WTC11 (cell line): ENCODE data around the gene CLPTM1. TPM values are rescaled to one million over a fixed set of nuclear protein-coding genes. Genes with fewer than 3 reads are reported as not detected.

Experiments used
- ATAC-seq: fragments of 200-7000 bp; cut with Tn5 transposase; 2 replicates; pipeline ENCODE4 v1.10.0; 2021; ENCODE audit warnings: mild to moderate bottlenecking, moderate library complexity
- CTCF ChIA-PET: fragments of 300-600 bp; sonication (Branson Sonifier 250); formaldehyde crosslinking; loops from one replicate; lab custom pipeline; 2021; ENCODE audit warnings: antibody characterized with exemption; lab: Charles Lee
- POLR2A ChIA-PET: fragments of 350-600 bp; sonication (Branson Sonifier 250); formaldehyde crosslinking; loops from one replicate; lab custom pipeline; 2021; ENCODE audit warnings: antibody characterized with exemption; lab: Charles Lee
- DNase-seq: peaks from one replicate; pipeline ENCODE4 v3.0.0; 2021; ENCODE audit warnings: low spot score
- H3K27ac Mint-ChIP-seq: 2 replicates; pipeline ENCODE4 v1.8.0; 2021; ENCODE audit warnings: mixed read lengths
- H3K27me3 Mint-ChIP-seq: 2 replicates; pipeline ENCODE4 v1.8.0; 2021; ENCODE audit warnings: low read depth, mild to moderate bottlenecking, moderate library complexity, mixed read lengths
- H3K36me3 Mint-ChIP-seq: 2 replicates; pipeline ENCODE4 v1.8.0; 2021; ENCODE audit warnings: mixed read lengths
- H3K4me1 Mint-ChIP-seq: 2 replicates; pipeline ENCODE4 v1.8.0; 2022; ENCODE audit warnings: mixed read lengths
- H3K4me3 Mint-ChIP-seq: 2 replicates; pipeline ENCODE4 v1.8.0; 2021; ENCODE audit warnings: mild to moderate bottlenecking, moderate library complexity, mixed read lengths
- H3K9me3 Mint-ChIP-seq: 2 replicates; pipeline ENCODE4 v1.8.0; 2021; ENCODE audit warnings: mixed read lengths
- CREM ChIP-seq: sonication (generic); formaldehyde crosslinking; IDR thresholded peaks from 2 replicates; pipeline ENCODE4 v1.8.1; 2022; ENCODE audit warnings: mild to moderate bottlenecking, missing genetic modification reagents, moderate library complexity
- E2F4 ChIP-seq: sonication (generic); formaldehyde crosslinking; IDR thresholded peaks from 2 replicates; pipeline ENCODE4 v1.8.1; 2022; ENCODE audit warnings: low read depth, mild to moderate bottlenecking, moderate library complexity, missing genetic modification reagents, borderline replicate concordance
- E2F5 ChIP-seq: sonication (generic); formaldehyde crosslinking; IDR thresholded peaks from 2 replicates; pipeline ENCODE4 v1.8.1; 2022; ENCODE audit warnings: mild to moderate bottlenecking, moderate library complexity, missing genetic modification reagents
- EMX1 ChIP-seq: fragments of 250-450 bp; sonication (Bioruptor Pico); IDR thresholded peaks from 2 replicates; pipeline ENCODE4 v1.8.0; 2021; ENCODE audit warnings: mild to moderate bottlenecking
- FOXP4 ChIP-seq: sonication (generic); formaldehyde crosslinking; IDR thresholded peaks from 2 replicates; pipeline ENCODE4 v1.8.0; 2022; ENCODE audit warnings: mild to moderate bottlenecking, missing genetic modification reagents
- GABPB1 ChIP-seq: sonication (generic); formaldehyde crosslinking; IDR thresholded peaks from 2 replicates; pipeline ENCODE4 v1.8.1; 2023; ENCODE audit warnings: mild to moderate bottlenecking, missing genetic modification reagents
- GTF2I ChIP-seq: fragments of 250-450 bp; sonication (Bioruptor Pico); conservative IDR thresholded peaks from 2 replicates; pipeline ENCODE4 v1.4.0; 2021; ENCODE audit warnings: mild to moderate bottlenecking
- JUN ChIP-seq: sonication (generic); formaldehyde crosslinking; IDR thresholded peaks from 2 replicates; pipeline ENCODE4 v1.8.0; 2023; ENCODE audit warnings: mild to moderate bottlenecking, missing genetic modification reagents
- MYBL2 ChIP-seq: sonication (generic); formaldehyde crosslinking; IDR thresholded peaks from 2 replicates; pipeline ENCODE4 v1.8.1; 2023; ENCODE audit warnings: mild to moderate bottlenecking, moderate library complexity, missing genetic modification reagents
- OVOL2 ChIP-seq: fragments of 250-450 bp; sonication (Bioruptor Pico); IDR thresholded peaks from 2 replicates; pipeline ENCODE4 v1.9.0; 2021; ENCODE audit warnings: mild to moderate bottlenecking, borderline replicate concordance
- TCF7 ChIP-seq: sonication (generic); formaldehyde crosslinking; IDR thresholded peaks from 2 replicates; pipeline ENCODE4 v1.8.0; 2022; ENCODE audit warnings: mild to moderate bottlenecking, low read depth, missing genetic modification reagents, moderate library complexity
- TEAD1 ChIP-seq: sonication (generic); formaldehyde crosslinking; IDR thresholded peaks from 2 replicates; pipeline ENCODE4 v1.8.0; 2022; ENCODE audit warnings: mild to moderate bottlenecking, missing genetic modification reagents
- USF1 ChIP-seq: sonication (generic); formaldehyde crosslinking; IDR thresholded peaks from 2 replicates; pipeline ENCODE4 v1.8.0; 2022; ENCODE audit warnings: mild to moderate bottlenecking, missing genetic modification reagents
- ZBTB21 ChIP-seq: sonication (generic); formaldehyde crosslinking; IDR thresholded peaks from 2 replicates; pipeline ENCODE4 v1.8.1; 2023; ENCODE audit warnings: mild to moderate bottlenecking, missing genetic modification reagents, borderline replicate concordance
- ZNF281 ChIP-seq: sonication (generic); formaldehyde crosslinking; IDR thresholded peaks from 2 replicates; pipeline ENCODE4 v1.8.0; 2023; ENCODE audit warnings: mild to moderate bottlenecking, missing genetic modification reagents
- ZNF425 ChIP-seq: fragments of 250-450 bp; sonication (Bioruptor Pico); conservative IDR thresholded peaks from 2 replicates; pipeline ENCODE4 v1.9.0; 2021; ENCODE audit warnings: mild to moderate bottlenecking
- ZNF532 ChIP-seq: fragments of 250-450 bp; sonication (Bioruptor Pico); IDR thresholded peaks from 2 replicates; pipeline ENCODE4 v1.9.0; 2021; ENCODE audit warnings: mild to moderate bottlenecking, borderline replicate concordance
- ZNF671 ChIP-seq: fragments of 250-450 bp; sonication (Bioruptor Pico); IDR thresholded peaks from 2 replicates; pipeline ENCODE4 v1.8.0; 2021; ENCODE audit warnings: mild to moderate bottlenecking
- total RNA-seq: library from RNA; stranded (reverse); gene quantifications from 3 replicates; pipeline ENCODE4 v1.2.3, GENCODE V29; 2021

Gene CLPTM1
- total RNA-seq, 1 experiment from 2014 or later, result 85.6 TPM

- no peak overlapping the region for H3K4me3 Mint-ChIP-seq
- TF ChIP-seq TEAD1 (CRISPR knock-in tag), result no peak
- H3K27ac Mint-ChIP-seq, result no peak overlapping the region
- H3K4me1 Mint-ChIP-seq, result peaks cover 17% of the 10 kb centered on the region
- no peak for ATAC-seq
- H3K9me3 Mint-ChIP-seq, result no peaks in the 10 kb centered on the region
- POLR2A ChIA-PET, result interaction anchor here (0.5 kb wide), 1 partner anchor 19 kb away, joined by 5 read pairs; no protein-coding TSS in a partner anchor
- DNase-seq, result no peak
- CTCF ChIA-PET, result interaction anchor here (1.4 kb wide), 1 partner anchor 8 kb away, joined by 4 read pairs; no protein-coding TSS in a partner anchor
- peaks cover 23% of the 10 kb centered on the region for H3K36me3 Mint-ChIP-seq
- H3K27me3 Mint-ChIP-seq, result no peaks in the 10 kb centered on the region
These were observed 4.5 kb downstream of the CLPTM1 start for GRCh38 chr19:44959691-44960090.

- H3K36me3 Mint-ChIP-seq, result peaks cover 27% of the 10 kb centered on the region
- H3K9me3 Mint-ChIP-seq, result no peaks in the 10 kb centered on the region
- H3K4me1 Mint-ChIP-seq, result peaks cover 11% of the 10 kb centered on the region
- TF ChIP-seq GTF2I (CRISPR knock-in tag) (no peak), USF1 (CRISPR knock-in tag) (no peak), GABPB1 (no peak), TCF7 (CRISPR knock-in tag) (no peak), E2F5 (CRISPR knock-in tag) (no peak), JUN (no peak), ZNF425 (CRISPR knock-in tag) (no peak), ZNF281 (CRISPR knock-in tag) (no peak), FOXP4 (CRISPR knock-in tag) (no peak), MYBL2 (CRISPR knock-in tag) (no peak), E2F4 (CRISPR knock-in tag) (no peak), ZNF671 (CRISPR knock-in tag) (no peak), EMX1 (CRISPR knock-in tag) (no peak), ZBTB21 (CRISPR knock-in tag) (no peak), CREM (CRISPR knock-in tag) (no peak), ZNF532 (CRISPR knock-in tag) (no peak), OVOL2 (CRISPR knock-in tag) (no peak), TEAD1 (CRISPR knock-in tag) (no peak)
- no peaks in the 10 kb centered on the region for H3K27me3 Mint-ChIP-seq
- ChIA-PET CTCF (interaction anchor here (1.1 to 2.3 kb wide), 2 partner anchors 28 to 51 kb away, joined by 4 to 6 read pairs; no protein-coding TSS in a partner anchor), POLR2A (no interaction called here)
- ATAC-seq (no peak), DNase-seq (no peak)
- peak overlapping the region; percentile 49; the same call in 1 of the 2 replicates for H3K27ac Mint-ChIP-seq
- H3K4me3 Mint-ChIP-seq, result no peak overlapping the region
These were observed 5.9 kb downstream of the CLPTM1 start for GRCh38 chr19:44960906-44961728.
